Measurements from ENCODE around the gene PTPRN2.

Gene PTPRN2

DNA sequence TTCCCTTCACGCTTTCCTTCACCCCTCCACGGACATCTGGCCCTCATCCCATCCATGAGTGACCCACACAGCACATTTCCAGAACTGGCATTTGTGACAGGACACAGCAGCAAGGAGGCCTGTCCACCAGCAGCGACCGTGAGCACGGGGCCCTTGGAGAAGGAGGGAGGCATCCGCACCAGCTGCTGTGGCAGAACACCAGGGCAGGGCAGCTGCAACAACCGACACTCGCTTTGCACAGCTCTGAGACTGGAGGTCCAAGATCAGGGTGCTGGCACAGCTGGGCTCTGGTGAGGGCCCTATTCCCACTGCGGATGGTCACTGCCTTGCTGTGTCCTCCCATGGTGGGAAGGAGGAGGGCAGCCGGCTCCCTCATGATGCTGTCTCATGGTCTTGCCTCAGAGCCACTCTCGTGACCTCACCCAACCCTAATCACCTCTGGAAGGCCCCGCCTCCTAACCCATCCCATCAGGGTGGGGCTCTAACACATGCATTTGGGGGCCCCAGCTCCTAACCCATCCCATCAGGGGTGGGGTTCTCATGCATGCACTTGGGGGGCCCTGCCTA lies 36.7 kb downstream of the PTPRN2 start:
- no peak overlapping the region for H3K4me3 ChIP-seq (ENCODE audit: low read length)

GRCh38 chr7:158550394-158550700 lies 37.3 kb downstream of the PTPRN2 start:
- H3K4me3 ChIP-seq (ENCODE audit: low read length), result no peak overlapping the region
- no peak for DNase-seq (ENCODE audit: low read depth)
- TF ChIP-seq, protein P1, sequence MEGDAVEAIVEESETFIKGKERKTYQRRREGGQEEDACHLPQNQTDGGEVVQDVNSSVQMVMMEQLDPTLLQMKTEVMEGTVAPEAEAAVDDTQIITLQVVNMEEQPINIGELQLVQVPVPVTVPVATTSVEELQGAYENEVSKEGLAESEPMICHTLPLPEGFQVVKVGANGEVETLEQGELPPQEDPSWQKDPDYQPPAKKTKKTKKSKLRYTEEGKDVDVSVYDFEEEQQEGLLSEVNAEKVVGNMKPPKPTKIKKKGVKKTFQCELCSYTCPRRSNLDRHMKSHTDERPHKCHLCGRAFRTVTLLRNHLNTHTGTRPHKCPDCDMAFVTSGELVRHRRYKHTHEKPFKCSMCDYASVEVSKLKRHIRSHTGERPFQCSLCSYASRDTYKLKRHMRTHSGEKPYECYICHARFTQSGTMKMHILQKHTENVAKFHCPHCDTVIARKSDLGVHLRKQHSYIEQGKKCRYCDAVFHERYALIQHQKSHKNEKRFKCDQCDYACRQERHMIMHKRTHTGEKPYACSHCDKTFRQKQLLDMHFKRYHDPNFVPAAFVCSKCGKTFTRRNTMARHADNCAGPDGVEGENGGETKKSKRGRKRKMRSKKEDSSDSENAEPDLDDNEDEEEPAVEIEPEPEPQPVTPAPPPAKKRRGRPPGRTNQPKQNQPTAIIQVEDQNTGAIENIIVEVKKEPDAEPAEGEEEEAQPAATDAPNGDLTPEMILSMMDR (conservative IDR thresholded peaks at IDR 0.05; ENCODE audit: low read length), result no peak

More for the DNA sequence above, 36.7 kb downstream of the PTPRN2 start:
- TF ChIP-seq, protein P1 (conservative IDR thresholded peaks at IDR 0.05; ENCODE audit: low read length), result no peak
- DNase-seq (ENCODE audit: low read depth), result no peak

DNA sequence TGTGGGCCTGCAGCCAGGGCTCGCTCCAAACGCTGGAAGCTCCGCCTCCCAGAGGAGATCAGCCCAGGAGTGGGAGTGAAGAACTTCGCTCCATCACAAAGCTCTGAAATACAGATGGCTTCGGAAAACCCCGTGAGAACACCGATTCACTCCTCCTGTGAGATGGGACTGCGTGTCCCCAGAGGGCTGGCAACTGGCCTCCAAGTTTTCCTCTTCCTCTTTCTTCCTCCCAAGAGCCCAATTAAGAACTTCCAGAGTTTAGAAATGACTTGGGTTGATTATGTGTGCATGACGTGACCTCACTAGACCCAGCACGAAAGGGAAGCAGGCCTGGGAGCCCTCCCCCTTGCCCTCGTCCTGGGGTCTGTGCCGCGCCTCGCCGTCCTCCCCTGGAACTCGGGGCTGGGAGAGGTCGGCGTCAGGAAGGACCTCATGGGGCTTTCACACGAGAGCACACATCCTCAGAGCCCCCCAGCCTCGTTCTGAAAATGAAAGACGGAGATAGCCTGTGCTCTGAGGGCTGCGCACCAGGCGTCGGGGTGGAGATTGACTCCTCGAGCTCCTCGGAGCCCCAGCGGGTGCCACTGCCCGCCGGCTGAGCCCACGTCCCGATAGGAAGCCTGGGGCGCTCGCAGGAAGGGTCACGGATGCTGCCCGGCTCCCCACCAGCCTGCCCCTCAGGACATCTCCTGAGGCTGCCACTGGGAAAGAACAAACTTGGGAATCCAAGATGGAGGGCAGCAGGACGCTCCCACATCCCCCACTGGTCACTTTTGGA lies 37.8 kb downstream of the PTPRN2 start:
- DNase-seq (ENCODE audit: low read depth), result no peak
- TF ChIP-seq, protein P1 (conservative IDR thresholded peaks at IDR 0.05; ENCODE audit: low read length), result no peak
- no peak overlapping the region for H3K4me3 ChIP-seq (ENCODE audit: low read length)

DNA sequence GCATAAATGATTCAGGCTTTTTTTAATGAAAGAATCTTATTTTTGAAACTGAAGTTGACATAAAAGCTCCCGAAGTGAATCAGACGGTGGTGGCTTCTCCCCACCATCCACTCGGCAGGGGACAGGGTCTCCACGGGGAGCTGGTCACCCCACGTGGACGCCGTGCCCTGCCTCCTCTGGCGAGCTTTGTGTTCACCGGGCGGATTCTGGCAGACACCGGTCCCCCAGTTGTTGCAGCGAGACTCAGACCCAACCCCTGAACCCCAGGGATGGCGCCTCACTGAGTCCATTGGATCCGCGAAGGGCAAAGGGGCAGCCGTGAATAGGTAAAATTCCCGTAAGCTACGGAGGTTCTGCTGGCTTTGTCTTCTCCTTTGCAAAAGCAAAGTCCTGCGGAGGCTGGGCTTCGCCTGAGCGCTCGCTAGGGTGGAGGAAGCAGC lies 38.4 kb downstream of the PTPRN2 start:
- no peak for DNase-seq (ENCODE audit: low read depth)
- no peak overlapping the region for H3K4me3 ChIP-seq (ENCODE audit: low read length)
- TF ChIP-seq, protein P1 (conservative IDR thresholded peaks at IDR 0.05; ENCODE audit: low read length), result no peak

GRCh38 chr7:158548726-158549125 lies 38.9 kb downstream of the PTPRN2 start:
- TF ChIP-seq, protein P1 (conservative IDR thresholded peaks at IDR 0.05; ENCODE audit: low read length), result no peak
- H3K4me3 ChIP-seq (ENCODE audit: low read length), result no peak overlapping the region
- DNase-seq (ENCODE audit: low read depth), result no peak

GRCh38 chr7:158547817-158548216 lies 39.8 kb downstream of the PTPRN2 start:
- DNase-seq (ENCODE audit: low read depth), result no peak
- H3K4me3 ChIP-seq (ENCODE audit: low read length), result no peak overlapping the region
- TF ChIP-seq, protein P1 (conservative IDR thresholded peaks at IDR 0.05; ENCODE audit: low read length), result no peak

GRCh38 chr7:158546626-158547025 lies 41.0 kb downstream of the PTPRN2 start:
- no peak for DNase-seq (ENCODE audit: low read depth)
- no peak overlapping the region for H3K4me3 ChIP-seq (ENCODE audit: low read length)
- TF ChIP-seq, protein P1 (conservative IDR thresholded peaks at IDR 0.05; ENCODE audit: low read length), result no peak

All from AG10803 (cell line).